WTC11 (cell line): ENCODE measurements around the gene BMP8A.

Source experiments
- ELF4 ChIP-seq: sonication (generic); formaldehyde crosslinking; IDR thresholded peaks from 2 replicates; pipeline ENCODE4 v1.8.1; 2022; ENCODE audit warnings: low read depth, mild to moderate bottlenecking, moderate library complexity, missing genetic modification reagents
- FOXK1 ChIP-seq: sonication (generic); formaldehyde crosslinking; IDR thresholded peaks from 2 replicates; pipeline ENCODE4 v1.8.0; 2022; ENCODE audit warnings: mild to moderate bottlenecking, moderate library complexity, missing genetic modification reagents
- NFE2L1 ChIP-seq: sonication (generic); formaldehyde crosslinking; IDR thresholded peaks from 2 replicates; pipeline ENCODE4 v1.8.1; 2023; ENCODE audit warnings: missing genetic modification reagents
- NR2C2 ChIP-seq: sonication (generic); formaldehyde crosslinking; IDR thresholded peaks from 2 replicates; pipeline ENCODE4 v1.8.0; 2022; ENCODE audit warnings: mild to moderate bottlenecking, missing genetic modification reagents
- TP53 ChIP-seq: sonication (generic); formaldehyde crosslinking; IDR thresholded peaks from 2 replicates; pipeline ENCODE4 v1.8.1; 2023; ENCODE audit warnings: mild to moderate bottlenecking, missing genetic modification reagents
- ZNF121 ChIP-seq: sonication (generic); formaldehyde crosslinking; IDR thresholded peaks from 2 replicates; pipeline ENCODE4 v1.8.0; 2023; ENCODE audit warnings: missing genetic modification reagents
- ZNF138 ChIP-seq: sonication (generic); formaldehyde crosslinking; conservative IDR thresholded peaks from 2 replicates; pipeline ENCODE4 v1.8.1; 2022; ENCODE audit warnings: mild to moderate bottlenecking, moderate library complexity, missing genetic modification reagents
- TF ChIP-seq, protein P1 (sequence below): fragments of 200-600 bp; IDR thresholded peaks from 2 replicates; pipeline ENCODE4 v1.8.0; 2022; ENCODE audit warnings: antibody characterized with exemption
- TF ChIP-seq, protein P2 (sequence below): fragments of 250-450 bp; sonication (Bioruptor Pico); IDR thresholded peaks from 2 replicates; pipeline ENCODE4 v1.8.0; 2021; ENCODE audit warnings: mild to moderate bottlenecking
- TF ChIP-seq, protein P3 (sequence below): sonication (generic); formaldehyde crosslinking; IDR thresholded peaks from 2 replicates; pipeline ENCODE4 v1.8.0; 2022; ENCODE audit warnings: mild to moderate bottlenecking, missing genetic modification reagents
- TF ChIP-seq, protein P4 (sequence below): sonication (generic); formaldehyde crosslinking; IDR thresholded peaks from 2 replicates; pipeline ENCODE4 v1.8.0; 2022; ENCODE audit warnings: mild to moderate bottlenecking, missing genetic modification reagents
- TF ChIP-seq, protein P5 (sequence below): sonication (generic); formaldehyde crosslinking; IDR thresholded peaks from 2 replicates; pipeline ENCODE4 v1.8.0; 2023; ENCODE audit warnings: missing genetic modification reagents, mild to moderate bottlenecking, borderline replicate concordance

DNA sequence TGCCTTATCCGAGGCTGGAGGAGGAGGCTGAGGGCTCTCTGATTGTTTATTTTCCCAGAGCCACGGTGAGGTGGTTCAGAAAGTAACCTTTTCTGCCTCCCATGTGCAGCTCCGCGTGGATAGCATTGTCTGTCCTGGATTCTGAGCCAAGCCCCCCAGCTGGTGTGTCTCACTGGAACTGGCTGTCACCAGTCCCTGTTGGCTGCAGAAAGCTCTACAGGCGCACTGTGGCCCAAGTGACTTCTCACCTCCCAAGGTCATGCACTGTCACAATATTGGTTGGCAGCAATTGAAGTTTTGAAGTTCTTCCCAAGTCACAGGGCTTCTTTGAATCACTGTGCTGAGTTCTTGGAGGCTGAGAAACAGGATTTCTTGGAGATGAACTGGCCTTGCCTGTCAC is 8.2 kb downstream of the BMP8A start:
- TF ChIP-seq, protein P1, sequence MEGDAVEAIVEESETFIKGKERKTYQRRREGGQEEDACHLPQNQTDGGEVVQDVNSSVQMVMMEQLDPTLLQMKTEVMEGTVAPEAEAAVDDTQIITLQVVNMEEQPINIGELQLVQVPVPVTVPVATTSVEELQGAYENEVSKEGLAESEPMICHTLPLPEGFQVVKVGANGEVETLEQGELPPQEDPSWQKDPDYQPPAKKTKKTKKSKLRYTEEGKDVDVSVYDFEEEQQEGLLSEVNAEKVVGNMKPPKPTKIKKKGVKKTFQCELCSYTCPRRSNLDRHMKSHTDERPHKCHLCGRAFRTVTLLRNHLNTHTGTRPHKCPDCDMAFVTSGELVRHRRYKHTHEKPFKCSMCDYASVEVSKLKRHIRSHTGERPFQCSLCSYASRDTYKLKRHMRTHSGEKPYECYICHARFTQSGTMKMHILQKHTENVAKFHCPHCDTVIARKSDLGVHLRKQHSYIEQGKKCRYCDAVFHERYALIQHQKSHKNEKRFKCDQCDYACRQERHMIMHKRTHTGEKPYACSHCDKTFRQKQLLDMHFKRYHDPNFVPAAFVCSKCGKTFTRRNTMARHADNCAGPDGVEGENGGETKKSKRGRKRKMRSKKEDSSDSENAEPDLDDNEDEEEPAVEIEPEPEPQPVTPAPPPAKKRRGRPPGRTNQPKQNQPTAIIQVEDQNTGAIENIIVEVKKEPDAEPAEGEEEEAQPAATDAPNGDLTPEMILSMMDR, result no peak
- TF ChIP-seq, protein P2, sequence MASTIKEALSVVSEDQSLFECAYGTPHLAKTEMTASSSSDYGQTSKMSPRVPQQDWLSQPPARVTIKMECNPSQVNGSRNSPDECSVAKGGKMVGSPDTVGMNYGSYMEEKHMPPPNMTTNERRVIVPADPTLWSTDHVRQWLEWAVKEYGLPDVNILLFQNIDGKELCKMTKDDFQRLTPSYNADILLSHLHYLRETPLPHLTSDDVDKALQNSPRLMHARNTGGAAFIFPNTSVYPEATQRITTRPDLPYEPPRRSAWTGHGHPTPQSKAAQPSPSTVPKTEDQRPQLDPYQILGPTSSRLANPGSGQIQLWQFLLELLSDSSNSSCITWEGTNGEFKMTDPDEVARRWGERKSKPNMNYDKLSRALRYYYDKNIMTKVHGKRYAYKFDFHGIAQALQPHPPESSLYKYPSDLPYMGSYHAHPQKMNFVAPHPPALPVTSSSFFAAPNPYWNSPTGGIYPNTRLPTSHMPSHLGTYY (CRISPR knock-in tag), result no peak
- TF ChIP-seq ZNF138 (CRISPR knock-in tag), result no peak
- no peak for TF ChIP-seq ELF4
- TF ChIP-seq NFE2L1, result no peak
- TF ChIP-seq, protein P3, sequence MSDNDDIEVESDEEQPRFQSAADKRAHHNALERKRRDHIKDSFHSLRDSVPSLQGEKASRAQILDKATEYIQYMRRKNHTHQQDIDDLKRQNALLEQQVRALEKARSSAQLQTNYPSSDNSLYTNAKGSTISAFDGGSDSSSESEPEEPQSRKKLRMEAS (CRISPR knock-in tag), result no peak
- TF ChIP-seq NR2C2 (CRISPR knock-in tag), result no peak
- TF ChIP-seq FOXK1, result no peak
- TF ChIP-seq, protein P4, sequence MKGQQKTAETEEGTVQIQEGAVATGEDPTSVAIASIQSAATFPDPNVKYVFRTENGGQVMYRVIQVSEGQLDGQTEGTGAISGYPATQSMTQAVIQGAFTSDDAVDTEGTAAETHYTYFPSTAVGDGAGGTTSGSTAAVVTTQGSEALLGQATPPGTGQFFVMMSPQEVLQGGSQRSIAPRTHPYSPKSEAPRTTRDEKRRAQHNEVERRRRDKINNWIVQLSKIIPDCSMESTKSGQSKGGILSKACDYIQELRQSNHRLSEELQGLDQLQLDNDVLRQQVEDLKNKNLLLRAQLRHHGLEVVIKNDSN (CRISPR knock-in tag), result no peak
- TF ChIP-seq TP53 (CRISPR knock-in tag), result no peak
- no peak for TF ChIP-seq ZNF121 (CRISPR knock-in tag)
- TF ChIP-seq, protein P5, sequence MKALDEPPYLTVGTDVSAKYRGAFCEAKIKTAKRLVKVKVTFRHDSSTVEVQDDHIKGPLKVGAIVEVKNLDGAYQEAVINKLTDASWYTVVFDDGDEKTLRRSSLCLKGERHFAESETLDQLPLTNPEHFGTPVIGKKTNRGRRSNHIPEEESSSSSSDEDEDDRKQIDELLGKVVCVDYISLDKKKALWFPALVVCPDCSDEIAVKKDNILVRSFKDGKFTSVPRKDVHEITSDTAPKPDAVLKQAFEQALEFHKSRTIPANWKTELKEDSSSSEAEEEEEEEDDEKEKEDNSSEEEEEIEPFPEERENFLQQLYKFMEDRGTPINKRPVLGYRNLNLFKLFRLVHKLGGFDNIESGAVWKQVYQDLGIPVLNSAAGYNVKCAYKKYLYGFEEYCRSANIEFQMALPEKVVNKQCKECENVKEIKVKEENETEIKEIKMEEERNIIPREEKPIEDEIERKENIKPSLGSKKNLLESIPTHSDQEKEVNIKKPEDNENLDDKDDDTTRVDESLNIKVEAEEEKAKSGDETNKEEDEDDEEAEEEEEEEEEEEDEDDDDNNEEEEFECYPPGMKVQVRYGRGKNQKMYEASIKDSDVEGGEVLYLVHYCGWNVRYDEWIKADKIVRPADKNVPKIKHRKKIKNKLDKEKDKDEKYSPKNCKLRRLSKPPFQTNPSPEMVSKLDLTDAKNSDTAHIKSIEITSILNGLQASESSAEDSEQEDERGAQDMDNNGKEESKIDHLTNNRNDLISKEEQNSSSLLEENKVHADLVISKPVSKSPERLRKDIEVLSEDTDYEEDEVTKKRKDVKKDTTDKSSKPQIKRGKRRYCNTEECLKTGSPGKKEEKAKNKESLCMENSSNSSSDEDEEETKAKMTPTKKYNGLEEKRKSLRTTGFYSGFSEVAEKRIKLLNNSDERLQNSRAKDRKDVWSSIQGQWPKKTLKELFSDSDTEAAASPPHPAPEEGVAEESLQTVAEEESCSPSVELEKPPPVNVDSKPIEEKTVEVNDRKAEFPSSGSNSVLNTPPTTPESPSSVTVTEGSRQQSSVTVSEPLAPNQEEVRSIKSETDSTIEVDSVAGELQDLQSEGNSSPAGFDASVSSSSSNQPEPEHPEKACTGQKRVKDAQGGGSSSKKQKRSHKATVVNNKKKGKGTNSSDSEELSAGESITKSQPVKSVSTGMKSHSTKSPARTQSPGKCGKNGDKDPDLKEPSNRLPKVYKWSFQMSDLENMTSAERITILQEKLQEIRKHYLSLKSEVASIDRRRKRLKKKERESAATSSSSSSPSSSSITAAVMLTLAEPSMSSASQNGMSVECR (CRISPR knock-in tag), result no peak
